CD4-positive, alpha-beta T cell treated with Interleukin-10 for 1 hour (primary cell): ENCODE data around the gene MACROD2.

Source experiments
- DNase-seq: peaks from one replicate; pipeline ENCODE4 v3.0.0-alpha.2; 2020

MACROD2 gene

DNA sequence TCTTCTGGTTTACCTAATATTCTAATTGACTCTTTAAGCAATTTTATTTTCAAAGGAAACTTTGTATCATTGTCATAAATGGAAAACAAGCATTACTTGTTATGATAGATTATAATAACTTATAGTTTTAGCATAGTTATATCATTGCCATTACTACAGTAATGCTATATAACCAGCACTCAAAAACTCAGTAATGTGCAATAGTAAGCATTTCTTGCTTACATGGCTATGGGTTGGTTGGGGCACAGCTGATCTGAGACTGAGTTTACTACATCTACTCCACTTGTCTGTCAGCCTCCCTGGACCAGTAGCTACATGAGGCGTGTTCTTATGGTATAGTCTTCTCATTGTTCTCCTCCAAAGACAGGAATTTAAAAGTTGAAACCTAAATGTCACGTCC lies 1427.7 kb downstream of the MACROD2 start:
- no peak for DNase-seq

DNA sequence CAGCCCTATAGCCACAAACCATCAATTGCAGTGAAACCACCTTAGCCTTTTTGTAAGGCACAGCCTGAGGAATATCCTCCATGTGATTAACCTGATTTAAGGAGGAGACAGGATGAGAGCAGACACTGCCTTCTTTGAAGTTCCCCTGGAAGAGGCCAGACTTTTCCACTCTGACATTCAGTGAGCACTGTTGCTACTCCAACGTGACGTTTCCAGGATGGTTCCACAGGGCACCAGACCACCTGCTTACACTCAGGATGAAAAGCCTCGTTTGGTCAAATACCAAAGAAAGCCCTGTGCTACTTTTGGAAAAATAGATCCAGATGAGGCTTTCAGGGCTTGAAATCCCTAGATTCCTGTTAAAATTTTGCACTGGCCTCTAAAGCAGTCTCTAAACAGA lies 1444.2 kb downstream of the MACROD2 start:
- no peak for DNase-seq

DNA sequence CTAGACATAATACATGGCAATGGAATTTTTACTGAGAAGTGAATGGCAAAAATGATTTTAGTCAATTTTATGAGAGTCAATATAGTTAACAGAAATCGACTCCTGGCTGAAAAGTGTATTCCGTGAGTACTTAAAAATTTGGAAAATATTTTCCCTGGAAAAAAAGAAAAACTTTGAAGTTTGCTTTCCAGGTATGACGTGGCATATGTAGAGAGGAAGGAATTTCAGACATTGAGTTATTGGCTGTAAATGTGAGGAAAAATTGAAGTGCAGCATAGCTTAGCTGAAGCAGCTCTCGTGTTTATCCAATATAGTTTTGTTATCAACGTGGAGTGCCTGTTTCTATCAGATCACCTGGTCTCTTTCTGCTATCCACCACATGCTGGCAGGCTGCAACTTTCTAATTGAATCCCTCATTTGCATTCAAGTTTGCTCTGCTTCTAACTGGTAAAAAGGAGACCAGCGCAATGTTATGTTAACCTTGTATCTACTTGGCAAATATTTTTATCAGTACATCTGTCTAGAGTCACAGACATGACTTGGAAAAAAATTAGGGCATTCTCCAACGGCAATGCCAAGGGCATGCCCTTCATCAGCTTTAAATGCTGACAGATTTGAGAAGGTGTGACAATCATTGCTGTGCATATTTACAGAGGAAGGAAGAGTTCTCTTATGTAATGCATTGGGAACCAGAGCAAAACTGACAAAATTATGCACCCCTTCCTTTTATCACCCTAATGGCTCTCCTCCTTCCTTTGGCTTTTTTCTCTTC lies 1444.9 kb downstream of the MACROD2 start:
- no peak for DNase-seq

DNA sequence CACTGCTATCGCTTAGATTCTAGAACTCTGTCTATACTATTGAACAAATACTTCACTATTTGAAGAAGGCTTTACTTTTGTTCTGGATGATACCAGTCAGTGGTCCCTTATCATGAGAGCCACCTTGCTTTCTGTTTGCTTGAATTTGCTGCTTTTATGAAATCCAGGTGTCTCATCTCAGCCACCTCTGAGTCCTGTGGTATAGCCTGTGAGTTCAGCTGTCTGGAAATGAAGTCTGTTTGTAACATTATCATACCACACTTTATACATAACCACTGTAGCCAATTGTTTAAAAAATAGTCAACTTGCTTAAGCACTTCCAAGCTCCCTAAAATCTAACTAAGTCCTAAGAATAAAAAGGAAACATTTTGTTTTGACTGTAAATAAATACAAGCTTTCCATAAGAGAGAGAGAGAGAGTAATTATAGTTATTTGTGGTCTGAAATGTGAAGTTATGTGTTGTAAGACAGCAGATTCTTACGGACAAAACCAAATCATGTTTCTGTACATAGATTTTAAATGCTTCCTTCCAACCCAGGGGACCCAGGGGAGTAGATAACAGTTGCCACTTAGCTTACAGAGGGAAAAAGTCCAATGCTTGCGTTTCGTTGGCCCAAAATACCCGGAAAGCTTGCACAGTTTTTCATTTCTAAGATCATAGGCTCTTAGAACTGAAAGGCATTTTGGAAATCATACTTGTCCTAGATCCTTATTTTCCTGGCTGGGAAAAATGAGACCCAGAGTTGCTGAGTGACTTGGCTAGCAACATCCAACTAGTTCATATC lies 1449.9 kb downstream of the MACROD2 start:
- no peak for DNase-seq

DNA sequence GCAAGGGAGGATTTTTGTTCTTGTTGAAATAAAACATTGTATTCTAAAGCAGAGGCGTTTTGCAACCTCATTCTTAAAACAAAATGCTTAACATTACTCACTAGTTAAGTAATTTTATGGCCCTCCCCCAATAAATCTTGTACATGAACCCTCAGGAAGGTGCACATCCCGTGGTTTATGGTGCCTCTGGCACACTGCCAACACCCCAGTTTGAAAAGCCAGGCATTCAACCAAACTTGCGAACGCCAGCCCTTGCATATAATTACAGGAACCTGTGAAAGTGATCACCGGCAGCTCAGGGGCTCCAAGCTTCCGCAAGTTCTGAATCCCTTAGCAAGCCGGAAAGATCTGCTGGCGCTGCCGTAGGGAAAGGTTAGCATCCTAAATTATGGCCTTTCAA lies 1451.1 kb downstream of the MACROD2 start:
- DNase-seq, result no peak

DNA sequence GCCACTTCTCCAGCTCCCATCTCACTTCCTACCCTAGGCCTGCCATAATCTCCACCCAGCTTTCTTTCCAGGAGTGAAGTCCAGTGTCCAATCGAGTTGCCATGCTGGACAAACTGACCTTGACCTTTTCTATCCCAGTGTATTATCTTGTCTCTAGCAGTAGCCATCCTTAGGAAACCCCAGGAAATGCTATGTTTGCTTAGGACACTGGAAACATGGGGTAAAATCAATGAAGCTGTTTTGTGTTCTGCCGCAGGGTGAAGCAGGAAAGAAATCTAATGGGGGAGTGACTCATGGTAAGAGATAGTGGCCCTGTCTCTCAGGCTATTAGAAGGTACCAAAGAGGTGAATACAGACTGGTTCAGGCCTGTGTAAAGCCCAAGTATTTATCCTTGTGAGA lies 1452.2 kb downstream of the MACROD2 start:
- no peak for DNase-seq

DNA sequence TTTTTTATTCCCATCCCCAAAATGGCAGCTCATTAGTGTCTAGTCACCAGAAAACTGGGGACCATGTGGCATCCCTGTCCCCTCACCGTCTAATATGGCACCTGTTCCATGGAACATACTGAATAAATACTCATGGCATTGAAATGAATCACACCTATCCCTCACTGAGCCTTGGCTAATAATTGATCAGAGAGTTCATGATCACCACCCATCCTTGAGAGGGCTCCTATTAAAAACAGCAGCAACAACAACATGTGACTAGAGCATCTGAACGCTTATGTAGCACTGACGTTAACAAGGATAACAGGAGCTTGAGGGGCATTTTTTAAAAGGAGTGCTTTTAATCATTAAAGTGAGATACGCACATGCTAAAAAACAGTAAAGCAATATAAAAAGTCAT lies 1453.7 kb downstream of the MACROD2 start:
- no peak for DNase-seq

DNA sequence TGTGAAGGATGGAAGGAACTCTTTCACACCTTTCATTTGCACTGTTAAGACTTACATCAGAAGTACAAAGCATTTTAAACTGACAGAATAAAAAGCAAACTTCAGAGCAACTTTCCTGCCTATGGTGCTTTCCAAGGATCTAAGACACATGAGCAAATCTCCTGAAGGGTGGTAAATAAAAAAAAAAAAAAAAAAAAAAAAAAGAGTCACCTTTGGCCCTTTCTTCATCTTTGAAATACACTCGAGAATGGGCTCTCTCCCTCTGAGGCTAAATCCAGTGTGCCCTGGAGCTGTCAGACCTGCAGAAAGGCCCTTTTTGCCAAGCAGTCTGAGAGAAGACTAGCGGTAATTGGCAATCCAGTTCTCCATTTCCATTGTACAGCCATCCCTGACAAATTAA lies 1455.9 kb downstream of the MACROD2 start:
- no peak for DNase-seq

DNA sequence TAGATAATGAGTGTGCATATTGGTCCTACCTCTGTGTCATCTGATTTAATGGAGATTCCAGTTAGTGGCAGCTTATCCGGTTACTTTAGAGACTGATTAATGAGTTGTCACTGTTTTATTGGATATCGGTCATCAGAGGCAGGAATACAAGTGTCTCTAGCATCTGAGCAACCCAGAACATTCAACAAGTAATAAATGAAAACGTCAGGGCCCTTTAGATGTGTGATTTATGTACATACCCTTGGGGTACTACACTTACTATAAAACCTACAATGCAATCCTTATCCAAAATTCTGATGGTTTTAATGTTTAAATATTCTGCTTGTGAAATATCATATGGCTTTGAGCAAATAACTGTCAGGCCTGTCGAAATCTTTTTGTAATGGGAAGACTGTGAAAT lies 1460.0 kb downstream of the MACROD2 start:
- no peak for DNase-seq

DNA sequence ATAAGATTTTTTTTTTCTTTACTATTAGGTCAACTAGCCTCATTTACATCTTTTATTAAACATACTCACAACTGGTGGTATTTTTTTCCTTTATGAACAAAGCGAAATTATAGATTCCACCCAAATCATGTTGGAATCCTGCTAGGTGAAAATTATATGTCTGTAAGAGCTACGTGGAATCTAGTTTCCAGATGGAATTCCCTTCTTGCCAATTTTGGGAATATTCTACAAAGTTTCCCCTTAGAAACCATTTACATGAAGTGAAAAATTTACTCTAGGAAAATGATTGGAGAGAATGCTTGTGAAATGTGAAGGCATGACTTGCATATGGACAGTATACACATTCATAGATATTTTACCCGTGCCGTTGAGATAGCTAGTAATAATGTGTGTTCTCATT lies 1466.6 kb downstream of the MACROD2 start:
- no peak for DNase-seq

DNA sequence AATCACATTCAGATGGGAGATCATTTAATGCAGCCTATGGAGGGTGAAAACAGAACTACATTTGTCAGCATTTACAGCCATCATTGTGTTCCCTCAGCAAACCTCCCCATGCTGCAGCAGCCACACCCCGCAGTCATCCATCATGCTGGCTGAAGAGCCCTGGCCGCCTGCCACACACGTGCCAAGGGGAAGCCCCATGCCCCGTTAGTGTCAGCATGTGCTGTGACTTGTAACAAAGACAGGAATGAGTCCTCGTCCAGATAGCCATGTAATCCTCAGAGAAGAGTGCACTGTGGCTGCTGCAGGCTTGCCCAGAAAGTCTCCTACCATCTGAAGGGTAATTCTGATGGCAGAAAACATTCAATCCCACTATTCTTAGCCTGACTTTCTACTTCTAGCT lies 1480.2 kb downstream of the MACROD2 start:
- DNase-seq, result no peak

DNA sequence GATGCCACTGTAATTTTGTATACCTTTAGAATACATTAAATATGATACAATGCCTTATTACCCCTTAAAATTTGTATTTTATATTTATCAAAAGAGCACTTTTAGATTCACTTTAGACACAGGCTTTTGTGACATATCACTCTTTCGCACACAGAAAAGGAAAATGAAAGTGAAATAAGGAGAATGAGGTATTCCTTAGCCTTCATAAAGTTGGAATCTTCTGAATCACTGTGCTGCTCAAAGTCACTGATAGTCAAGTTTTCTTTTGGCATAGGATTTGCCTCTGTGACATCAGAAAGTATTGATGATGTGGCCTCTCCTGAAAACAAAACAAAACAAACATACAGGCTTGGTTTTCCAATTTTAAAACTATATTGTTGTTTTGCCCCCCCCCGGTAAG lies 1480.9 kb downstream of the MACROD2 start:
- DNase-seq, result no peak

DNA sequence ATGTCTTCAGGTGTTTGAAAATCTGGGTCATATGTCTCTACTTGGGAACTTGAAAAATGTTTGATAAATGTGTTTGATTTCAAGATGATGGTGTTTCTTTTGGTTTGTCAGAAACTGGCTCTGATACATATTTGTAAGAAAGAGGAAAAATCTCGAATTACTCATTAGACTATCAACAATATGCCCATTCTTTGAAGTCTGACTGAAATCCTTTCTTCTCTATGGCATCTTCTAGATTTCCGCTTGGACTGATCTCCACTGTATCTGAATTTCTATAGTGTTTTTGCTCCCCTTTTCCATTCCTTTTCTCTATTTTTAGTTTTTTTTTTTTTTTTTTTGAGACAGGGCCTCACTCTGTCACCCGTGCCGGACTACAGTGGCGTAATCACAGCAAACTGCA lies 1481.5 kb downstream of the MACROD2 start:
- no peak for DNase-seq

DNA sequence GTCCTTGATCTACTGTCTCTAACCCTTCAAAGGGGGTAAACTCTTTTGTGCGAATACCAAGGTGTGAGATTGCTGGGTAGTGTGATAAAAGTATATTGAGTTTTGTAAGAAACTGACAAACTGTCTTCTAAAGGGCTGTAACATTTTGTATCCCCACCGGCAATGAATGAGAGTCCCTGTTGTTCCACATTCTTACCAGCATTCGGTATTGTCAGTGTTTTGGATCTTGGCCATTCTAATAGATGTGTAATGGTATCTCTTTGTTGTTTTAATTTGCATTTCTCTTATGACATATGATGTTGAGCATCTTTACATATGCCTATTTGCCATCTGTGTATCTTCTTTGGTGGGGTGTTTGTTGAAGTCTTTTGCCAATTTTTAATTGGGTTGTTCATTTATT lies 1487.2 kb downstream of the MACROD2 start:
- DNase-seq, result no peak

DNA sequence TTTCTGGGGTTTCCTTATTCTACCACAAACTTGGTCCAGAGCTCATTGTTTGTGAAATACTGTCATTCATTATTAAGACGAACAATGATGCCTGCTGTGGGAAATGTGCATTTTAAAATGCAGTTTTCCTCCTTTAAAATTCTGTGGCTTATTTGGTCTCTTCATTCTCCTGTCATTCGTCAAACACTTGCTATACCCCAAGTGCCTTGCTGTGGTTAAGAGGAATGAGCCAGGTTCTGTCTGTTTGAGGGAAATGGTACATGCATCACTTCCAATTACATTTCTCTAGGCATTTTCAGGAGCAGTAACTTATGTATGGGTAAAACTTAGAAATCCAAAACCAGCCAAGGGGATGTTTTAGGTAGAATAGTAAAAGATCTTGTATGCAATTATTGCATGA lies 1490.2 kb downstream of the MACROD2 start:
- no peak for DNase-seq

DNA sequence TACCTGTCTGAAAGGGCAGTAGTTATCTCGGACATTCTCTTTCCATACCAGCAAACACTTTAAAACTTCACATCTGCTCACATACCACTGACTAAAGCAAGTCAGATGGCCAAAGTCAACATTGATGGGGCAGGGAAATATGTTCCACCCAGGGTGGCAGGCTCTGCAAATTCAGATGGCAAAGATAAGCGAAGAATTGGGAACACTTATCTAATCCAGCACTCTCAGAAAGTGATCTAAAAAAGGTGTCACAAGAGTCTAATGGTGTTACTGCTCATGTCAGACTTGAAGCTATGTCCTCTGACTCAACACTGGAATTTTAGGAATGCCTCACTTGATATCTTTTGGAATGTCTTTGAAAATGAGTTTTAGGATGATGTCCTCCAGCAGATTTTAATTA lies 1491.7 kb downstream of the MACROD2 start:
- no peak for DNase-seq

DNA sequence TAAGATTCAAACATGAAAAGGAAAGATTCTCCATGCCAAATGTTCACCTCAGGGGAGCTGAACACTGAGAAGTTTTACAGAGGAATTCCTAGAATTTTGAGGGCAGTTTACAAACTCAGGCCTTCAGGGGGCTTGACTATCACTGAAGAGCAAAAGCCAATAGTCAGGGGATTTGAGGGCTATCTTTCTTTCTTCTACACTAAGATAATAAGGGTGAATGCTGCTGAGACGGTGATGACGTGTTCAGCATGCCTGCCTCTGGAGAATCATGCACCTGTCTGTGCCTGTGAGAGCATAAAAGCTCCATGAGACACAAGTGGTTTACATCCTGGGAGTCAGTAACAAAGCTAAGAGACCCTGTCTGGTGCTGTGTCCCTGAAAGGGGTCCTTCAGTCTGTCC lies 1492.4 kb downstream of the MACROD2 start:
- DNase-seq, result no peak

DNA sequence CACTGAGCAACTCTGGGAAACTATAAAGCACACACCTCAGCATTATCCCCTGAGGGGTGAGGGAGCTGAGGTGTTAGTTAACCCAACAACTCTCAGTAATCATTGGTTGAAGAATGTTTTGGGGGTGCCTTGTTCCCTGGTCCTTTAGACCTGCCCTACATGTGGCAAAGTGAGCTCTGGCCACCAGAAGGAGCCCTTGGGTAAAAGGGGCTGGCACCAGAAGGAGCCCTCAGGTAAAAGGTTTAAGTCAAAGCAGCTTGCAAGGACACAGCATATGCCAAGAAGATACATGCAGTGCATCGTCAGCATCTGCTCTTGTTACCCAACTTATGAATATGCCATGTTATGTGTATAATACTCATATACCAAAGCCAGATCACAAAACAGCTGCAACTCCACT lies 1496.3 kb downstream of the MACROD2 start:
- DNase-seq, result no peak

DNA sequence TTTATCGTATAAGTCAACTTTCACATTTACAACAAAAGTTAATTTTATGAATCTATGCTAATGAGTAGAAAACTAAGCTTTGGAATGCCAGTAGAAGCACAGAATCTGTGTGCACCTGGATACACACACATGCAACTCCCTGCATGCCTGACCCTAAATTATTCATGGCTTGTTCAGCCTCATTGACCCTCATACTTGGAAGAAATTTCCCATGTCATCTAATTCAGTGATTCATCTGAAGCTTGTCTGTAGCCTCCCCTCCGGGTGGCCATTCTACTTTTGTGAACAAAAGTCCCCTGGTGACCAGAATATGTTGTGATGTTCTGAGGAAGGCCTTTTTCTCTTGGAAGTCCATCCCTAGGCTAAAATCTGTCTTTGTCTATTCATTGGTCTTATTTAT lies 1499.5 kb downstream of the MACROD2 start:
- DNase-seq, result no peak

DNA sequence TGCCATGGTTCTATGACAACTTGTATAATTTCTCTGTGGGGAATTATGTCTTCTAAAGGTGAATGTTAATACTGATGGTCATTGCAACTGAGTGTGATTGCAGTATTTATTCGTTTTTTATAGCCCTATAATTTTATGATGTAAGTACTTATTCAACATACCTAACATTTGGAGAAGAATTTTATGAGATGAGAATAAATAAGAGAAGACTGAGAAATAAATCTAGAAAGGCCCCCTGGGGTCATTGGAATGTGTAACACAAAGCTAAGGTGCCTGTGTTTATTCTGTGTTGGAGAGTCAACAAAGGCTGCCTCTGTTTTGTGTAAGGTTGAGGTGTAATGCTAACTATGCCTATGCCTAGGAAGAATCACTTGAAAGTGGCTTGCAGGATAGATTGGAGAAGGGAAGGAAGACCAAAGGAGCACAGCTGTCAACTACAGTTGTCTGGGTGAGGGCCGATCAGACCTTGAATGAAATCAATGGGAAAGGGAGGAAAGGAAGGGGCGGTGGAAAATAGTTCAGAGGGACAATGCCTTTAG lies 1501.3 kb downstream of the MACROD2 start:
- DNase-seq, result no peak

DNA sequence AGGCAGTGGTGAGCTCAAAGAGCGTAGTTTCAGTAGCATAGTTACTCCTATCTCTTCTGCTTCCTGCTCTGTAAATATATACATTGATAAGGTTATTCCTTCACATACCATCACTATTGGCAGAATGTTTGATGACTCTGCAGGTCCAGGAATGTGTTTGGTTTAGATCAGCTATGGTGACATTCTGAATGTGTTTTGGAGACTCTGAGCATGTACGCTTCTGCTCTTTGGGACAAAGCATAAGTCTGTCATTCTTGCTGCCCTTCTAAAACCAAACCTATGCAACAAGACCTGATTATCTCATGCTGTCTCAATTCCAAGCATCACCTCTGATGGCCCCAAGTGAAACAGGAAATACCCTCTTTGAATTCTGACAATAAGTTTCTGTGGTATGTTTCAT lies 1503.6 kb downstream of the MACROD2 start:
- DNase-seq, result no peak

DNA sequence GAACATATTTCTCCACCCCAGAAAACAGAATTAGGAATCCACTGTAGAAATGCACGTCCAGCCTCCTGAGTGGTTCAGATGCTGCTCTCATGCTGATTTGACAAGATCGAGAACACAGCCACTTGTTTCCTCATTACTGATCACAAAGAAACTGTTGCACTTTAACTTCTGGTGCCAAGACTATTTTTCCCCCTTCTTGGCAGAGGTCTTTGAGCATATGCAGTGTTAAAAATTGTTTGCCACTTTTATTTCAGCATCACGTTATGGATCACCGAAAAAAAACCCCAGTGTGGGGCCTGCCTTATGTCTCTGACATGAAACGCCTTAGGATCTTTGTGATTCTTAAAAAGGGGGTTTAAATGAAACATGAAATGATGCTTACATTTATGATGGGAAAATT lies 1511.0 kb downstream of the MACROD2 start:
- DNase-seq, result no peak

DNA sequence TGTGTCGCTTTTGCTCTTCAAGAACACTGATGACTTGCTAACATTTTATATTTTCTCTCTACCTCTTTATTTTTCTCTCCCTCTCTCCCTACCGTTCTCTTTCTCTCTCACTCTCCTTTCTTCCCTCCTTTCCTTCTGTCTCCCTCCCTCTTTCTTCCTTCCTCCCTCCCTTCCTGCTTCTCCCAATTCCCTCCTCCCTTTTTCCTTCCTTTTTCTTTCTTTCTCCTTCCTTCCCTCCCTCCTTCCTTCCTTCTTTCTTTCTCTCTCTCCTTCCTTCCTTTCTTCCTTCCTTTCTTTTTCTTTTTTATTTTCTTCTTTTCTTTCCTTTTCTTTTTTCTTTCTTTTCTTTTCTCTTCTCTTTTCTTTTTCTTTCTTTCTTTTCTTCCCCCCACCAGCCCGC lies 1511.8 kb downstream of the MACROD2 start:
- DNase-seq, result no peak

DNA sequence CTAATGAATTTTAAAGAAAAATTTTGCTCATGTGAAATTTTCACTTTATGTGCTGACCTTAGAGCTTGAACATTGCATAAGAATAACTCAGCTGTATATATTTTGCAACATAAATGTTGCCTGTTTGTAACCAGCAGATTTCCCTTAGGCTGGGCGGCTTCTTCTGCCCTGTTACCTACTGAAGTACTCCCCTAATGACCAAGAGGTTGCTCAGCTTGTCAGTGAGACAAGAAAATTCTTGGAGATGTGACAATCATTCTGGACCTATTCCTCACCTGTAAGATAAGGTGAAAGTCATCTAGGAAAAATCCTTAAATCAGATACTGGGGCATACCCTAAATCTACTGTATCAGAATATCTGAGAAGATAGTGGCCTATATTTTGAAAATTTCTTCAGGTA lies 1516.2 kb downstream of the MACROD2 start:
- no peak for DNase-seq
